Esophagus muscularis mucosa (tissue), 4 donors: ENCODE results near the gene ZNF613. TPM values are rescaled to one million over a fixed set of nuclear protein-coding genes. Genes with fewer than 3 reads are reported as not detected.

Experiments used
- DNase-seq: peaks from one replicate; pipeline ENCODE4 v3.0.0-alpha.2; 2017; ENCODE audit errors: extremely low spot score
- H3K27ac ChIP-seq, 4 donors: fragments of 200-600 bp; sonication (generic); replicated peaks in 1 of 4; 1 replicate in 3 of 4; 2 replicates in 1 of 4; pipeline ENCODE4 v1.5.1; 2016 to 2019; ENCODE audit warnings: mild to moderate bottlenecking in 1 of 4
- H3K27me3 ChIP-seq, 4 donors: fragments of 200-600 bp; sonication (generic); one replicate each; pipeline versions ENCODE4 v1.5.1 to v1.6.0; 2016 to 2019
- H3K36me3 ChIP-seq, 4 donors: fragments of 200-600 bp; sonication (generic); one replicate each; pipeline ENCODE4 v1.5.1; 2016 to 2019
- H3K4me1 ChIP-seq, 4 donors: fragments of 200-600 bp; sonication (generic); one replicate each; pipeline ENCODE4 v1.5.1; 2016 to 2019
- H3K4me3 ChIP-seq, 4 donors: fragments of 200-600 bp; sonication (generic); 1 replicate in 2 of 4; 2 replicates in 2 of 4; pipeline ENCODE4 v1.5.1; 2016 to 2019; ENCODE audit warnings: mild to moderate bottlenecking in 4 of 4, moderate library complexity in 1 of 4
- H3K9me3 ChIP-seq, 4 donors: fragments of 200-600 bp; sonication (generic); 1 replicate in 3 of 4; 2 replicates in 1 of 4; pipeline ENCODE4 v1.5.1; 2016 to 2019
- EP300 ChIP-seq: sonication (generic); formaldehyde crosslinking; IDR thresholded peaks from one replicate; pipeline ENCODE4 v1.6.1; 2017; ENCODE audit warnings: antibody characterized with exemption
- POLR2A ChIP-seq: fragments of 450-650 bp; IDR thresholded peaks from one replicate; pipeline ENCODE4 v1.6.1; 2017; ENCODE audit warnings: antibody characterized with exemption, moderate library complexity, mild to moderate bottlenecking, low read depth
- POLR2AphosphoS5 ChIP-seq, 2 donors: sonication (generic); formaldehyde crosslinking; IDR thresholded peaks; one replicate each; pipeline ENCODE4 v1.6.1; 2017; ENCODE audit warnings: antibody characterized with exemption in 2 of 2
- WGBS: methylation state at CpG from one replicate; pipeline ENCODE4 v1.1.5; 2018; 5-methylcytosine and 5-hydroxymethylcytosine counted together
- intact Hi-C: fragments of 100-400 bp; cut with DNase I; formaldehyde crosslinking; loops from one replicate; pipeline ENCODE4 v1.15.1; 2023
- total RNA-seq, 4 donors: library from RNA; depleted of rRNA; stranded (reverse); fragments of >200 nt; gene quantifications; one replicate each; pipeline versions ENCODE4 v1.1.0 to v1.2.1, GENCODE V29; 2016
- TF ChIP-seq, protein P1 (sequence below), 3 experiments: fragments of 200-600 bp in 2 of 3; fragments of 450-650 bp in 1 of 3; sonication (generic) in 2 of 3; IDR thresholded peaks; one replicate each; pipeline ENCODE4 v1.5.1; 2017 to 2019; ENCODE audit warnings: antibody characterized with exemption in 3 of 3, mild to moderate bottlenecking in 2 of 3, moderate library complexity in 1 of 3

ZNF613 gene
- total RNA-seq, 4 donors from 2014 or later: 4.2 to 8.3 (median 5.5) TPM

DNA sequence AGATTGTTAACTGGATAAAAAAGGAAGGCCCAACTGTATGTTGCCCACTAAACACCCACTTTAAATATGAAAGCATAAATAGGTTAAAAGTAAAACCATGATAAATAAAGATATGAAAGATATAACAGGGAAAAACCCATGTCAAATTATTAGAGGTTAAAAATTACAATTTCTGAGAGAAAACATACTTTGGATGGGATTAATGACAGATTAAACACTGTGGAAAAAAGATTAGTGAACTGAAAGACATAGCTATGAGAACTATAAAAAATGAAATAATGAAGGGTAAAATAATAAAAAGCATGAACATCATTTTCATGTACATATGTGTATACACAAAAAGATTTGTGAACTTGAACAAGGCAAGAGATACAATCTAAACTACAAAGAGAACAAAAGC, 37.3 kb upstream of the ZNF613 start:
- Histone ChIP-seq H3K9me3 (peaks cover 0 to 60% (median 46%) of the 10 kb centered on the region in 4 donors), H3K4me3 (no peak overlapping the region), H3K27ac (no peak overlapping the region), H3K36me3 (peaks cover 48 to 63% (median 56%) of the 10 kb centered on the region in 4 donors), H3K4me1 (peaks cover 0 to 15% (median 14%) of the 10 kb centered on the region in 4 donors), H3K27me3 (no peaks in the 10 kb centered on the region)
- intact Hi-C loops: loop anchor here (5.0 kb wide), 1 partner anchor 37 kb away; the partner anchor contains the start of gene ZNF613
- TF ChIP-seq, protein P1, sequence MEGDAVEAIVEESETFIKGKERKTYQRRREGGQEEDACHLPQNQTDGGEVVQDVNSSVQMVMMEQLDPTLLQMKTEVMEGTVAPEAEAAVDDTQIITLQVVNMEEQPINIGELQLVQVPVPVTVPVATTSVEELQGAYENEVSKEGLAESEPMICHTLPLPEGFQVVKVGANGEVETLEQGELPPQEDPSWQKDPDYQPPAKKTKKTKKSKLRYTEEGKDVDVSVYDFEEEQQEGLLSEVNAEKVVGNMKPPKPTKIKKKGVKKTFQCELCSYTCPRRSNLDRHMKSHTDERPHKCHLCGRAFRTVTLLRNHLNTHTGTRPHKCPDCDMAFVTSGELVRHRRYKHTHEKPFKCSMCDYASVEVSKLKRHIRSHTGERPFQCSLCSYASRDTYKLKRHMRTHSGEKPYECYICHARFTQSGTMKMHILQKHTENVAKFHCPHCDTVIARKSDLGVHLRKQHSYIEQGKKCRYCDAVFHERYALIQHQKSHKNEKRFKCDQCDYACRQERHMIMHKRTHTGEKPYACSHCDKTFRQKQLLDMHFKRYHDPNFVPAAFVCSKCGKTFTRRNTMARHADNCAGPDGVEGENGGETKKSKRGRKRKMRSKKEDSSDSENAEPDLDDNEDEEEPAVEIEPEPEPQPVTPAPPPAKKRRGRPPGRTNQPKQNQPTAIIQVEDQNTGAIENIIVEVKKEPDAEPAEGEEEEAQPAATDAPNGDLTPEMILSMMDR (IDR thresholded peaks at IDR 0.05): no peak
- no peak for DNase-seq

DNA sequence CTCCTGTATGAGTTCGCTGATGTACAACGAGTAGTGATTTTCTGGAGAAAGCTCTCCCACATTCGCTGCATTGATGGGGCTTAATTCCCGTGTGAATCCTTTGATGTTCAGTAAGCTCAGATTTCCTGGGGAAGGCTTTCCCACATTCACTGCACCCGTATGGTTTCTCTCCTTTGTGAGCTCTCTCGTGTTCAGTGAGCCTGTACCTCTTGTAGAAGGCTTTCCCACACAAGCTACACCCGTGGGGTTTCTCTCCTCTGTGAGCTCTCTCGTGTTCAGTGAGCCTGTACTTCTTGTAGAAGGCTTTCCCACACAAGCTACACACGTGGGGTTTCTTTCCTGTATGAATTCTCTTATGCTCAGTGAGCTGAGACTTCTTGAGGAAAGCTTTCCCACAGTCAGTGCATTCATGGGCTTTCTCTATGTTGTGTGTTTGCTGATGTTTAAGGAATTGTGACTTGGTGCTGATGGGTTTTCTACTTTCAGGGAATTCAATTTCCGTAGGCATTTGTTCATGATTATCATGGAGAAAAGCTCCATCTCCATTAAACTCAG, 36.0 kb upstream of the ZNF613 start:
- H3K4me3 ChIP-seq: no peak overlapping the region
- H3K36me3 ChIP-seq: peaks cover 61 to 76% (median 69%) of the 10 kb centered on the region in 4 donors
- no peaks in the 10 kb centered on the region for H3K27me3 ChIP-seq
- peaks cover 0 to 15% (median 14%) of the 10 kb centered on the region in 4 donors for H3K4me1 ChIP-seq
- no peak for DNase-seq
- no peak for TF ChIP-seq POLR2AphosphoS5 (IDR thresholded peaks at IDR 0.05)
- TF ChIP-seq, protein P1 (IDR thresholded peaks at IDR 0.05): no peak
- TF ChIP-seq EP300: no peak
- no peak for TF ChIP-seq POLR2A
- peaks cover 0 to 60% (median 47%) of the 10 kb centered on the region in 4 donors for H3K9me3 ChIP-seq
- 98% methylated on average over 10 of the region's 10 CpGs for WGBS
- no peak overlapping the region for H3K27ac ChIP-seq
- intact Hi-C loops: no loop called here

- DNase-seq: no peak
- Histone ChIP-seq H3K27ac (no peak overlapping the region), H3K4me1 (peaks cover 8 to 20% (median 15%) of the 10 kb centered on the region in 4 donors), H3K9me3 (peaks cover 0 to 27% (median 7%) of the 10 kb centered on the region in 4 donors), H3K36me3 (peaks cover 28 to 50% (median 36%) of the 10 kb centered on the region in 4 donors), H3K4me3 (no peak overlapping the region), H3K27me3 (peaks cover 0 to 7% (median 0%) of the 10 kb centered on the region in 4 donors)
- intact Hi-C loops: no loop called here
- TF ChIP-seq EP300: no peak
- no peak for TF ChIP-seq POLR2A
- TF ChIP-seq, protein P1 (IDR thresholded peaks at IDR 0.05): no peak
- no peak for TF ChIP-seq POLR2AphosphoS5 (IDR thresholded peaks at IDR 0.05)
- WGBS: 89% methylated on average over 4 of the region's 4 CpGs
Measured at GRCh38 chr19:51901860-51902259, 25.4 kb upstream of the ZNF613 start.

DNA sequence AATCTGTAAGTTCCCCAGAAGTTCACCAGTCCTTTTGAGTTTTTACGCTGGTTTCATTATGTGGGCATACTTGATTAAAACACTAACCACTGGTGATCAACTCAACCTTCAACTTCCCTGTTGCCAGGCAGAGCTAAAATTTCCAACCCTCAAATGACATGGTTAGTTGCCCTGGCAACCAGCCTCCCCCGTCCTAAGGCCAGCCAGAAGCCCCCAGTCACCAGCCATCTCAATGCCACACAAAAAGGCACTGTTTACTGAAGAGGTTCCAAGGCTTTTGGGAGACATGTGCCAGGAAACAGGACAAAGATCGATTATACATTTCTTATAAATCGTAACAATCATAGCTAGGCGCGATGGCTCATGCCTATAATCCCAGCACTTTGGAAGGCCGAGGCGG, 24.1 kb upstream of the ZNF613 start:
- Histone ChIP-seq H3K4me1 (peaks cover 8 to 20% (median 15%) of the 10 kb centered on the region in 4 donors), H3K27ac (peak overlapping the region in 2 of 4 donors; percentile 88), H3K36me3 (peaks cover 17 to 36% (median 23%) of the 10 kb centered on the region in 4 donors), H3K27me3 (peaks cover 0 to 20% (median 0%) of the 10 kb centered on the region in 4 donors), H3K9me3 (peaks cover 0 to 22% (median 7%) of the 10 kb centered on the region in 4 donors), H3K4me3 (peak overlapping the region; percentile 66 to 72 (median 70))
- no peak for TF ChIP-seq EP300
- TF ChIP-seq POLR2AphosphoS5 (IDR thresholded peaks at IDR 0.05): no peak
- TF ChIP-seq, protein P1 (IDR thresholded peaks at IDR 0.05): no peak
- no peak for TF ChIP-seq POLR2A
- WGBS: 67% methylated on average over 8 of the region's 8 CpGs
- intact Hi-C loops: no loop called here
- no peak for DNase-seq
